WTC11 (cell line): ENCODE results near the gene RRAGB. TPM values are rescaled to one million over a fixed set of nuclear protein-coding genes. Genes with fewer than 3 reads are reported as not detected.

ENCODE experiments used
- ATAC-seq: fragments of 200-7000 bp; cut with Tn5 transposase; 2 replicates; pipeline ENCODE4 v1.10.0; 2021; ENCODE audit warnings: mild to moderate bottlenecking, moderate library complexity
- CTCF ChIA-PET: fragments of 300-600 bp; sonication (Branson Sonifier 250); formaldehyde crosslinking; loops from one replicate; lab custom pipeline; 2021; ENCODE audit warnings: antibody characterized with exemption; lab: Charles Lee
- POLR2A ChIA-PET: fragments of 350-600 bp; sonication (Branson Sonifier 250); formaldehyde crosslinking; loops from one replicate; lab custom pipeline; 2021; ENCODE audit warnings: antibody characterized with exemption; lab: Charles Lee
- DNase-seq: peaks from one replicate; pipeline ENCODE4 v3.0.0; 2021; ENCODE audit warnings: low spot score
- H3K27ac Mint-ChIP-seq: 2 replicates; pipeline ENCODE4 v1.8.0; 2021; ENCODE audit warnings: mixed read lengths
- H3K27me3 Mint-ChIP-seq: 2 replicates; pipeline ENCODE4 v1.8.0; 2021; ENCODE audit warnings: low read depth, mild to moderate bottlenecking, moderate library complexity, mixed read lengths
- H3K36me3 Mint-ChIP-seq: 2 replicates; pipeline ENCODE4 v1.8.0; 2021; ENCODE audit warnings: mixed read lengths
- H3K4me1 Mint-ChIP-seq: 2 replicates; pipeline ENCODE4 v1.8.0; 2022; ENCODE audit warnings: mixed read lengths
- H3K4me3 Mint-ChIP-seq: 2 replicates; pipeline ENCODE4 v1.8.0; 2021; ENCODE audit warnings: mild to moderate bottlenecking, moderate library complexity, mixed read lengths
- H3K9me3 Mint-ChIP-seq: 2 replicates; pipeline ENCODE4 v1.8.0; 2021; ENCODE audit warnings: mixed read lengths
- CBFB ChIP-seq: sonication (generic); formaldehyde crosslinking; IDR thresholded peaks from 2 replicates; pipeline ENCODE4 v1.8.1; 2022; ENCODE audit warnings: mild to moderate bottlenecking, low read depth, missing genetic modification reagents
- ELF4 ChIP-seq: sonication (generic); formaldehyde crosslinking; IDR thresholded peaks from 2 replicates; pipeline ENCODE4 v1.8.1; 2022; ENCODE audit warnings: low read depth, mild to moderate bottlenecking, moderate library complexity, missing genetic modification reagents
- ESRRA ChIP-seq: sonication (generic); formaldehyde crosslinking; IDR thresholded peaks from 2 replicates; pipeline ENCODE4 v1.8.1; 2022; ENCODE audit warnings: mild to moderate bottlenecking, missing genetic modification reagents, borderline replicate concordance
- FOXP1 ChIP-seq: sonication (generic); formaldehyde crosslinking; IDR thresholded peaks from 2 replicates; pipeline ENCODE4 v1.8.0; 2022; ENCODE audit warnings: missing genetic modification reagents, mild to moderate bottlenecking, moderate library complexity, borderline replicate concordance
- GRHL2 ChIP-seq: fragments of 250-450 bp; sonication (Bioruptor Pico); IDR thresholded peaks from 2 replicates; pipeline ENCODE4 v1.8.0; 2022; ENCODE audit warnings: mild to moderate bottlenecking, moderate library complexity; ENCODE audit not compliant: insufficient replicate concordance, severe bottlenecking
- JAZF1 ChIP-seq: fragments of 250-450 bp; sonication (Bioruptor Pico); IDR thresholded peaks from 2 replicates; pipeline ENCODE4 v1.9.0; 2021; ENCODE audit warnings: moderate library complexity, mild to moderate bottlenecking, inconsistent platforms
- MXD4 ChIP-seq: fragments of 250-450 bp; sonication (Bioruptor Pico); IDR thresholded peaks from 2 replicates; pipeline ENCODE4 v1.8.0; 2021; ENCODE audit warnings: mild to moderate bottlenecking, moderate library complexity, borderline replicate concordance
- NFATC4 ChIP-seq: fragments of 250-450 bp; sonication (Bioruptor Pico); IDR thresholded peaks from 2 replicates; pipeline ENCODE4 v1.9.0; 2021; ENCODE audit warnings: mild to moderate bottlenecking
- PRRX2 ChIP-seq: fragments of 250-450 bp; sonication (Bioruptor Pico); IDR thresholded peaks from 2 replicates; pipeline ENCODE4 v1.8.0; 2021; ENCODE audit warnings: mild to moderate bottlenecking
- SMAD4 ChIP-seq: sonication (generic); formaldehyde crosslinking; IDR thresholded peaks from 2 replicates; pipeline ENCODE4 v1.8.0; 2022; ENCODE audit warnings: mild to moderate bottlenecking, missing genetic modification reagents
- SOX15 ChIP-seq: fragments of 250-450 bp; sonication (Bioruptor Pico); IDR thresholded peaks from 2 replicates; pipeline ENCODE4 v1.9.0; 2021; ENCODE audit warnings: mild to moderate bottlenecking
- SP1 ChIP-seq: sonication (generic); formaldehyde crosslinking; conservative IDR thresholded peaks from 2 replicates; pipeline ENCODE4 v1.8.1; 2022; ENCODE audit warnings: missing genetic modification reagents
- TEAD4 ChIP-seq: sonication (generic); formaldehyde crosslinking; IDR thresholded peaks from 2 replicates; pipeline ENCODE4 v1.8.0; 2022; ENCODE audit warnings: mild to moderate bottlenecking, missing genetic modification reagents
- ZNF671 ChIP-seq: fragments of 250-450 bp; sonication (Bioruptor Pico); IDR thresholded peaks from 2 replicates; pipeline ENCODE4 v1.8.0; 2021; ENCODE audit warnings: mild to moderate bottlenecking
- total RNA-seq: library from RNA; stranded (reverse); gene quantifications from 3 replicates; pipeline ENCODE4 v1.2.3, GENCODE V29; 2021
- TF ChIP-seq, protein P1 (sequence below): sonication (generic); formaldehyde crosslinking; IDR thresholded peaks from 2 replicates; pipeline ENCODE4 v1.8.0; 2023; ENCODE audit warnings: missing genetic modification reagents, mild to moderate bottlenecking, borderline replicate concordance
- TF ChIP-seq, protein P2 (sequence below): fragments of 250-450 bp; sonication (Bioruptor Pico); IDR thresholded peaks from 2 replicates; pipeline ENCODE4 v1.9.0; 2021; ENCODE audit warnings: moderate library complexity, mild to moderate bottlenecking, inconsistent platforms, borderline replicate concordance
- TF ChIP-seq, protein P3 (sequence below): fragments of 250-450 bp; sonication (Bioruptor Pico); IDR thresholded peaks from 2 replicates; pipeline ENCODE4 v1.9.0; 2021; ENCODE audit warnings: mild to moderate bottlenecking, borderline replicate concordance
- TF ChIP-seq, protein P4 (sequence below): sonication (generic); formaldehyde crosslinking; IDR thresholded peaks from 2 replicates; pipeline ENCODE4 v1.8.1; 2022; ENCODE audit warnings: low read depth, mild to moderate bottlenecking, moderate library complexity, missing genetic modification reagents, borderline replicate concordance
- TF ChIP-seq, protein P5 (sequence below): sonication (generic); formaldehyde crosslinking; IDR thresholded peaks from 2 replicates; pipeline ENCODE4 v1.8.0; 2023; ENCODE audit warnings: mild to moderate bottlenecking, missing genetic modification reagents
- TF ChIP-seq, protein P6 (sequence below): sonication (generic); formaldehyde crosslinking; IDR thresholded peaks from 2 replicates; pipeline ENCODE4 v1.8.1; 2022; ENCODE audit warnings: low read depth, missing genetic modification reagents, borderline replicate concordance
- TF ChIP-seq, protein P7 (sequence below): sonication (generic); formaldehyde crosslinking; IDR thresholded peaks from 2 replicates; pipeline ENCODE4 v1.8.1; 2023; ENCODE audit warnings: mild to moderate bottlenecking, missing genetic modification reagents

Gene RRAGB
- total RNA-seq, 1 experiment from 2014 or later, result 7.8 TPM

DNA sequence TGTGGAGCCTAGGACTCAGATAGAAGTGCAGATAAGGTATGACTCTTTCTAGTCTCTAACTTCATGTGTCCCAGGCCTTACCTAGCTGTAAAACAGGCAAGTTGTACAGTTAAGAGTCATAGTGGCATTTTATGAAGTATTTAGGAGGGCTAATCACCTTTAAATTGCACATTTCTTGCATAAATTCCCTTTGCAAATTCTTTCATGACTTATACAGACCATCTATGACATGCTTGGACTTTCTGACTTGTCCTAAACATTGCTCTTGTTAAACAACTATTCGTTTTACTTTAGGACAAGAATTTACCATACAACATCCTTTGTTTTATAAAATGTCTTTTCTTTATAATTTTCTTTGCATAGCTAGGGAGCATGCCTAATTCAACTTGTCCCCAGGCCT is 7.8 kb upstream of the RRAGB start (continued):
- TF ChIP-seq, protein P1, sequence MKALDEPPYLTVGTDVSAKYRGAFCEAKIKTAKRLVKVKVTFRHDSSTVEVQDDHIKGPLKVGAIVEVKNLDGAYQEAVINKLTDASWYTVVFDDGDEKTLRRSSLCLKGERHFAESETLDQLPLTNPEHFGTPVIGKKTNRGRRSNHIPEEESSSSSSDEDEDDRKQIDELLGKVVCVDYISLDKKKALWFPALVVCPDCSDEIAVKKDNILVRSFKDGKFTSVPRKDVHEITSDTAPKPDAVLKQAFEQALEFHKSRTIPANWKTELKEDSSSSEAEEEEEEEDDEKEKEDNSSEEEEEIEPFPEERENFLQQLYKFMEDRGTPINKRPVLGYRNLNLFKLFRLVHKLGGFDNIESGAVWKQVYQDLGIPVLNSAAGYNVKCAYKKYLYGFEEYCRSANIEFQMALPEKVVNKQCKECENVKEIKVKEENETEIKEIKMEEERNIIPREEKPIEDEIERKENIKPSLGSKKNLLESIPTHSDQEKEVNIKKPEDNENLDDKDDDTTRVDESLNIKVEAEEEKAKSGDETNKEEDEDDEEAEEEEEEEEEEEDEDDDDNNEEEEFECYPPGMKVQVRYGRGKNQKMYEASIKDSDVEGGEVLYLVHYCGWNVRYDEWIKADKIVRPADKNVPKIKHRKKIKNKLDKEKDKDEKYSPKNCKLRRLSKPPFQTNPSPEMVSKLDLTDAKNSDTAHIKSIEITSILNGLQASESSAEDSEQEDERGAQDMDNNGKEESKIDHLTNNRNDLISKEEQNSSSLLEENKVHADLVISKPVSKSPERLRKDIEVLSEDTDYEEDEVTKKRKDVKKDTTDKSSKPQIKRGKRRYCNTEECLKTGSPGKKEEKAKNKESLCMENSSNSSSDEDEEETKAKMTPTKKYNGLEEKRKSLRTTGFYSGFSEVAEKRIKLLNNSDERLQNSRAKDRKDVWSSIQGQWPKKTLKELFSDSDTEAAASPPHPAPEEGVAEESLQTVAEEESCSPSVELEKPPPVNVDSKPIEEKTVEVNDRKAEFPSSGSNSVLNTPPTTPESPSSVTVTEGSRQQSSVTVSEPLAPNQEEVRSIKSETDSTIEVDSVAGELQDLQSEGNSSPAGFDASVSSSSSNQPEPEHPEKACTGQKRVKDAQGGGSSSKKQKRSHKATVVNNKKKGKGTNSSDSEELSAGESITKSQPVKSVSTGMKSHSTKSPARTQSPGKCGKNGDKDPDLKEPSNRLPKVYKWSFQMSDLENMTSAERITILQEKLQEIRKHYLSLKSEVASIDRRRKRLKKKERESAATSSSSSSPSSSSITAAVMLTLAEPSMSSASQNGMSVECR (CRISPR knock-in tag), result no peak
- TF ChIP-seq, protein P2, sequence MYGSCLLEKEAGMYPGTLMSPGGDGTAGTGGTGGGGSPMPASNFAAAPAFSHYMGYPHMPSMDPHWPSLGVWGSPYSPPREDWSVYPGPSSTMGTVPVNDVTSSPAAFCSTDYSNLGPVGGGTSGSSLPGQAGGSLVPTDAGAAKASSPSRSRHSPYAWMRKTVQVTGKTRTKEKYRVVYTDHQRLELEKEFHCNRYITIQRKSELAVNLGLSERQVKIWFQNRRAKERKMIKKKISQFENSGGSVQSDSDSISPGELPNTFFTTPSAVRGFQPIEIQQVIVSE (CRISPR knock-in tag), result no peak
- TF ChIP-seq GRHL2 (no peak), CBFB (no peak)

DNA sequence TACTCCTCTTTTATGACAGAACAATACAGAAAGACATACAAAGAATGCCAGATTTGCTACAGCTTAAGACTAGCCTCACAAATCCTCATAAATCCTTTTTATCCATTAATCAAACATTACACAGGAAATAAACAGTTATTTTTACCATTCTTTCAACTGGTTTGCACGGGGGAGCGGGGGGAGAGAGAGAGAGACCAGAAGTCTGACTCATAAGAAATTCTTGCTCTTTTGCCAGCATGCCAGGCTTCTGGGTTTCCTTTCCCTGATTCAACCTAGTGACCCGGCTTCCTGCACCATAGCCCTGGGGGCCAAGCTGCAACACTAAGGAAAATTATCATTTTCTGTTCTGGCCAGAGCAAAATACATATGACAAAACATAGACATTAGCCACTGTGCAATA is 6.8 kb upstream of the RRAGB start:
- no peak for ATAC-seq
- Mint-ChIP-seq H3K4me1 (no peaks in the 10 kb centered on the region), H3K9me3 (peaks cover 38% of the 10 kb centered on the region)

DNA sequence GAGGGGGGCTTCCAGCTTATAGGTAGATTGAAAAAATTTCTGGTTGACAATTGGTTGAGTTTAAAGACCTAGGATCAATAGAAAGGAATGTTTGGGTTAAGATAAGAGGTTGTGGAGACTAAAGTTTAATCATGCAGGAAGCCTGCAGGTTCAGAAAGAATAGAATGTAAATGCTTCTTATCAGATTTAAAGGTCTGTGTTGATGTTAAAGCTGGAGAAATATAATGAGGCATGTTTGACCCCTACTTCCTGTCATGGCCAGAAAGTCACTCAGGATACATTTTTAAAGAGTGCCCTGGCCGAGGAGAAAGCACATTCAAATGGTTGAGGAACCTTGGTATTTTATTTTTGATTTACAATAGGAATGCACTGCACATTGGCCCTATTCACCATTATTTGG is 3.9 kb upstream of the RRAGB start:
- Mint-ChIP-seq H3K27ac (no peak overlapping the region), H3K36me3 (0 out of 2 replicates have a peak, but pooled peaks cover 2% of the 10 kb centered on the region), H3K4me1 (peaks cover 6% of the 10 kb centered on the region), H3K9me3 (peaks cover 25% of the 10 kb centered on the region), H3K27me3 (peaks cover 5% of the 10 kb centered on the region), H3K4me3 (no peak overlapping the region)
- ATAC-seq, result no peak
- ChIA-PET CTCF (interaction anchor here (0.6 kb wide), 1 partner anchor 127 kb away, joined by 4 read pairs; no protein-coding TSS in a partner anchor), POLR2A (no interaction called here)
- DNase-seq, result no peak
- TF ChIP-seq JAZF1 (CRISPR knock-in tag) (no peak), SP1 (CRISPR knock-in tag) (no peak), SOX15 (CRISPR knock-in tag) (no peak), NFATC4 (CRISPR knock-in tag) (no peak), SMAD4 (CRISPR knock-in tag) (no peak)
- TF ChIP-seq, protein P3, sequence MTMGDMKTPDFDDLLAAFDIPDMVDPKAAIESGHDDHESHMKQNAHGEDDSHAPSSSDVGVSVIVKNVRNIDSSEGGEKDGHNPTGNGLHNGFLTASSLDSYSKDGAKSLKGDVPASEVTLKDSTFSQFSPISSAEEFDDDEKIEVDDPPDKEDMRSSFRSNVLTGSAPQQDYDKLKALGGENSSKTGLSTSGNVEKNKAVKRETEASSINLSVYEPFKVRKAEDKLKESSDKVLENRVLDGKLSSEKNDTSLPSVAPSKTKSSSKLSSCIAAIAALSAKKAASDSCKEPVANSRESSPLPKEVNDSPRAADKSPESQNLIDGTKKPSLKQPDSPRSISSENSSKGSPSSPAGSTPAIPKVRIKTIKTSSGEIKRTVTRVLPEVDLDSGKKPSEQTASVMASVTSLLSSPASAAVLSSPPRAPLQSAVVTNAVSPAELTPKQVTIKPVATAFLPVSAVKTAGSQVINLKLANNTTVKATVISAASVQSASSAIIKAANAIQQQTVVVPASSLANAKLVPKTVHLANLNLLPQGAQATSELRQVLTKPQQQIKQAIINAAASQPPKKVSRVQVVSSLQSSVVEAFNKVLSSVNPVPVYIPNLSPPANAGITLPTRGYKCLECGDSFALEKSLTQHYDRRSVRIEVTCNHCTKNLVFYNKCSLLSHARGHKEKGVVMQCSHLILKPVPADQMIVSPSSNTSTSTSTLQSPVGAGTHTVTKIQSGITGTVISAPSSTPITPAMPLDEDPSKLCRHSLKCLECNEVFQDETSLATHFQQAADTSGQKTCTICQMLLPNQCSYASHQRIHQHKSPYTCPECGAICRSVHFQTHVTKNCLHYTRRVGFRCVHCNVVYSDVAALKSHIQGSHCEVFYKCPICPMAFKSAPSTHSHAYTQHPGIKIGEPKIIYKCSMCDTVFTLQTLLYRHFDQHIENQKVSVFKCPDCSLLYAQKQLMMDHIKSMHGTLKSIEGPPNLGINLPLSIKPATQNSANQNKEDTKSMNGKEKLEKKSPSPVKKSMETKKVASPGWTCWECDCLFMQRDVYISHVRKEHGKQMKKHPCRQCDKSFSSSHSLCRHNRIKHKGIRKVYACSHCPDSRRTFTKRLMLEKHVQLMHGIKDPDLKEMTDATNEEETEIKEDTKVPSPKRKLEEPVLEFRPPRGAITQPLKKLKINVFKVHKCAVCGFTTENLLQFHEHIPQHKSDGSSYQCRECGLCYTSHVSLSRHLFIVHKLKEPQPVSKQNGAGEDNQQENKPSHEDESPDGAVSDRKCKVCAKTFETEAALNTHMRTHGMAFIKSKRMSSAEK, result no peak
- TF ChIP-seq, protein P4, sequence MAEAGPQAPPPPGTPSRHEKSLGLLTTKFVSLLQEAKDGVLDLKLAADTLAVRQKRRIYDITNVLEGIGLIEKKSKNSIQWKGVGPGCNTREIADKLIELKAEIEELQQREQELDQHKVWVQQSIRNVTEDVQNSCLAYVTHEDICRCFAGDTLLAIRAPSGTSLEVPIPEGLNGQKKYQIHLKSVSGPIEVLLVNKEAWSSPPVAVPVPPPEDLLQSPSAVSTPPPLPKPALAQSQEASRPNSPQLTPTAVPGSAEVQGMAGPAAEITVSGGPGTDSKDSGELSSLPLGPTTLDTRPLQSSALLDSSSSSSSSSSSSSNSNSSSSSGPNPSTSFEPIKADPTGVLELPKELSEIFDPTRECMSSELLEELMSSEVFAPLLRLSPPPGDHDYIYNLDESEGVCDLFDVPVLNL (CRISPR knock-in tag), result no peak
- TF ChIP-seq, protein P5, sequence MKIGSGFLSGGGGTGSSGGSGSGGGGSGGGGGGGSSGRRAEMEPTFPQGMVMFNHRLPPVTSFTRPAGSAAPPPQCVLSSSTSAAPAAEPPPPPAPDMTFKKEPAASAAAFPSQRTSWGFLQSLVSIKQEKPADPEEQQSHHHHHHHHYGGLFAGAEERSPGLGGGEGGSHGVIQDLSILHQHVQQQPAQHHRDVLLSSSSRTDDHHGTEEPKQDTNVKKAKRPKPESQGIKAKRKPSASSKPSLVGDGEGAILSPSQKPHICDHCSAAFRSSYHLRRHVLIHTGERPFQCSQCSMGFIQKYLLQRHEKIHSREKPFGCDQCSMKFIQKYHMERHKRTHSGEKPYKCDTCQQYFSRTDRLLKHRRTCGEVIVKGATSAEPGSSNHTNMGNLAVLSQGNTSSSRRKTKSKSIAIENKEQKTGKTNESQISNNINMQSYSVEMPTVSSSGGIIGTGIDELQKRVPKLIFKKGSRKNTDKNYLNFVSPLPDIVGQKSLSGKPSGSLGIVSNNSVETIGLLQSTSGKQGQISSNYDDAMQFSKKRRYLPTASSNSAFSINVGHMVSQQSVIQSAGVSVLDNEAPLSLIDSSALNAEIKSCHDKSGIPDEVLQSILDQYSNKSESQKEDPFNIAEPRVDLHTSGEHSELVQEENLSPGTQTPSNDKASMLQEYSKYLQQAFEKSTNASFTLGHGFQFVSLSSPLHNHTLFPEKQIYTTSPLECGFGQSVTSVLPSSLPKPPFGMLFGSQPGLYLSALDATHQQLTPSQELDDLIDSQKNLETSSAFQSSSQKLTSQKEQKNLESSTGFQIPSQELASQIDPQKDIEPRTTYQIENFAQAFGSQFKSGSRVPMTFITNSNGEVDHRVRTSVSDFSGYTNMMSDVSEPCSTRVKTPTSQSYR (CRISPR knock-in tag), result no peak
- TF ChIP-seq, protein P6, sequence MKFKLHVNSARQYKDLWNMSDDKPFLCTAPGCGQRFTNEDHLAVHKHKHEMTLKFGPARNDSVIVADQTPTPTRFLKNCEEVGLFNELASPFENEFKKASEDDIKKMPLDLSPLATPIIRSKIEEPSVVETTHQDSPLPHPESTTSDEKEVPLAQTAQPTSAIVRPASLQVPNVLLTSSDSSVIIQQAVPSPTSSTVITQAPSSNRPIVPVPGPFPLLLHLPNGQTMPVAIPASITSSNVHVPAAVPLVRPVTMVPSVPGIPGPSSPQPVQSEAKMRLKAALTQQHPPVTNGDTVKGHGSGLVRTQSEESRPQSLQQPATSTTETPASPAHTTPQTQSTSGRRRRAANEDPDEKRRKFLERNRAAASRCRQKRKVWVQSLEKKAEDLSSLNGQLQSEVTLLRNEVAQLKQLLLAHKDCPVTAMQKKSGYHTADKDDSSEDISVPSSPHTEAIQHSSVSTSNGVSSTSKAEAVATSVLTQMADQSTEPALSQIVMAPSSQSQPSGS (CRISPR knock-in tag), result no peak

More for the DNA sequence above, 6.8 kb upstream of the RRAGB start:
- Mint-ChIP-seq H3K36me3 (peaks cover 3% of the 10 kb centered on the region; the same call in 1 of the 2 replicates), H3K27ac (no peak overlapping the region), H3K4me3 (no peak overlapping the region), H3K27me3 (peaks cover 6% of the 10 kb centered on the region)
- POLR2A ChIA-PET, result no interaction called here
- CTCF ChIA-PET, result no interaction called here
- TF ChIP-seq FOXP1 (no peak), SMAD4 (CRISPR knock-in tag) (no peak), ELF4 (CRISPR knock-in tag) (no peak), PRRX2 (no peak), TEAD4 (no peak), MXD4 (no peak), ESRRA (CRISPR knock-in tag) (no peak), ZNF671 (no peak)
- TF ChIP-seq, protein P7, sequence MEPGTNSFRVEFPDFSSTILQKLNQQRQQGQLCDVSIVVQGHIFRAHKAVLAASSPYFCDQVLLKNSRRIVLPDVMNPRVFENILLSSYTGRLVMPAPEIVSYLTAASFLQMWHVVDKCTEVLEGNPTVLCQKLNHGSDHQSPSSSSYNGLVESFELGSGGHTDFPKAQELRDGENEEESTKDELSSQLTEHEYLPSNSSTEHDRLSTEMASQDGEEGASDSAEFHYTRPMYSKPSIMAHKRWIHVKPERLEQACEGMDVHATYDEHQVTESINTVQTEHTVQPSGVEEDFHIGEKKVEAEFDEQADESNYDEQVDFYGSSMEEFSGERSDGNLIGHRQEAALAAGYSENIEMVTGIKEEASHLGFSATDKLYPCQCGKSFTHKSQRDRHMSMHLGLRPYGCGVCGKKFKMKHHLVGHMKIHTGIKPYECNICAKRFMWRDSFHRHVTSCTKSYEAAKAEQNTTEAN (CRISPR knock-in tag), result no peak
- DNase-seq, result no peak
